ENCODE results near the gene ADGRL1.

- TF ChIP-seq EZH2 (IDR thresholded peaks at IDR 0.05; ENCODE audit: borderline replicate concordance, low read length) (no peak), CTCF (conservative IDR thresholded peaks at IDR 0.05 in 1 of 2, IDR thresholded peaks at IDR 0.05 in 1 of 2; ENCODE audit: extremely low read depth in 1 of 2, insufficient read depth in 1 of 2, low read depth in 1 of 2, low read length in 2 of 2) (no peak)
These were observed 90.2 kb downstream of the ADGRL1 start for GRCh38 chr19:14115756-14116155.

Measured in mammary epithelial cell (primary cell).